SK-N-MC (cell line): ENCODE measurements around the gene HNRNPF.
A peak's percentile ranks its signal among the peaks of the same experiment; 100 is the strongest.

Experiments used
- EZH2 ChIP-seq: fragments of 200-600 bp; sonication (generic); IDR thresholded peaks from one replicate; pipeline ENCODE4 v1.6.1; 2017; ENCODE audit warnings: antibody characterized with exemption
- FOXP2 ChIP-seq: optimal IDR thresholded peaks from 2 replicates; pipeline ENCODE3; 2011; ENCODE audit warnings: mild to moderate bottlenecking, moderate library complexity; ENCODE audit not compliant: insufficient read depth; ENCODE audit errors: extremely low read length, control extremely low read depth
- POLR2AphosphoS5 ChIP-seq: IDR thresholded peaks from 2 replicates; pipeline ENCODE4 v1.6.1; 2012; ENCODE audit warnings: mild to moderate bottlenecking, low read depth, low read length, borderline replicate concordance

GRCh38 chr10:43420369-43421200 lies 11.6 kb upstream of the HNRNPF start:
- no peak for TF ChIP-seq EZH2
- TF ChIP-seq POLR2AphosphoS5 = peak; percentile 48
- TF ChIP-seq FOXP2 = no peak
